HG03159 (cell line): Measurements from ENCODE around the gene ROR2.

Experiments used
- ATAC-seq: cut with Tn5 transposase; IDR thresholded peaks from one replicate; pipeline ENCODE4 v1.9.1; 2021; ENCODE audit warnings: mild to moderate bottlenecking, moderate library complexity; ENCODE audit not compliant: unreplicated experiment

Gene ROR2

GRCh38 chr9:91902475-91903125, 47.4 kb downstream of the ROR2 start:
- no peak for ATAC-seq

DNA sequence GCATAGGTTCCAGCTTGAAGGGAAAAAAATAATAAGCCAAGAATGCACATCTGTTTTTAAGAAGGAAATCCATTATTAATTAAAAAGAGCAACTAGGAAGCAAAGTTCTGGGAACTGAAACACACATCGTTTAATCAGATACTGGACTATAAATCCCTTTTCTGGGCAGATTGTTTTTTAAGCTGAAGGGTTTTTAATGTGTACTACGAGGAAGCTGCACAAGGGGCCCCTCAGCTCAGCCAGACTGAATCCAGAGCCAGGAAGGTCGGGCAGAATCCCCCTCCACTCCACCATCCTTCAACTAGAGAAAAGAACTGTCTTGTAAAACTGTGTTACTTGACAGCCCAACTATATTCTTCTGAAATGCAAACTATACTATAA, 49.2 kb downstream of the ROR2 start:
- no peak for ATAC-seq

DNA sequence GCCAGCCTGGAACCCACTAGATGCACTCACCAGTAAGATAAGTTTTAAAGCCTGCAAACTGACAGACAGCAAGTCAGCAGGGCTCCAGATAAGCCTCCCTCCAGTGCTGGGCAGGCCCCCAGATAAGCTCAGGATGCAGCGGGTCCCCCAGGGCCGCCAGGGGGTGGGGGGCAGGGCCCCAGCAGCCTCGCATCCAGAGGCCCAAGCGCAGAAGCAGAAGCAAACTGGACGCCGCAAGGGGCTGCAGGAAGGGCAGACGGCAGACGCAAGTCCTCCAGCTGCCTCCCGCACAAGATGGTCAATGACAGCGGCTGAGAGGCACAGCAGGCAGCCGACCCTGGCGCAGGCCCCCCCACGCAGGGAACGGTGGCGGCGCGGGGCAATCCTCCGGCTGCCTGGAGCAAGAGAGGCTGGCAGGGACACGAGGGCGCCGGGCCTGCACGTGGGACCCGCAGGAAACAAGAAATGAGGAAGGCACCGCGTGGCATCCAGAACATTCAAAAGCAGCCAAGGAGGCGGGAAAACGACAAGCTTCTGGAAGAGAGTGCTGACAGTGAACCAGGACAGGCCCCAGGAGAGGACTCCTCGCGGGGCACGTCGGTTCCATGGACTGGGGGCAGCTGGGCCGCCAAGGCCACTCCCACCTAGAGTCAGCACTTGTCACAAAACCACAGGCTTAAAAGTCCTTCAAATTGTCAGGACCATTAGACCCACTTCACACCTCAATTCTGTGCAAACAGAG, 49.8 kb downstream of the ROR2 start:
- no peak for ATAC-seq

DNA sequence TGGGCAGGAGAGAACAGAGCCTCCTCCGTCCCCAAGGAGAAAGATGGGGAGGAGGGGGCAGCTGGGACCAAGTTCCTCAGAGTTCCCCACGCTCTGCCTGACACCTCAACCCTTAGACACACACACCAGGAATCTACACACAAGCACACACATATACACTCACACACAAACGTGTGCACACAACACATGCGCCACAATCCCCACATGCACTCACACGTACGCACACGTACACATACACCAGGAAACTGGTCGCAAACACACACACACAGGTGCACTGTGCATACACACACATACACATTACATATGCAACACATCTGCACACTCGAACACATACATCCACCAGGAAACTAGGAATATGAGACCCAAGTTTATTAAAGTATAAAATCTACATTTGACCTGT, 50.4 kb downstream of the ROR2 start:
- no peak for ATAC-seq

- no peak for ATAC-seq
Observed at GRCh38 chr9:91899219-91899563, 50.8 kb downstream of the ROR2 start.

DNA sequence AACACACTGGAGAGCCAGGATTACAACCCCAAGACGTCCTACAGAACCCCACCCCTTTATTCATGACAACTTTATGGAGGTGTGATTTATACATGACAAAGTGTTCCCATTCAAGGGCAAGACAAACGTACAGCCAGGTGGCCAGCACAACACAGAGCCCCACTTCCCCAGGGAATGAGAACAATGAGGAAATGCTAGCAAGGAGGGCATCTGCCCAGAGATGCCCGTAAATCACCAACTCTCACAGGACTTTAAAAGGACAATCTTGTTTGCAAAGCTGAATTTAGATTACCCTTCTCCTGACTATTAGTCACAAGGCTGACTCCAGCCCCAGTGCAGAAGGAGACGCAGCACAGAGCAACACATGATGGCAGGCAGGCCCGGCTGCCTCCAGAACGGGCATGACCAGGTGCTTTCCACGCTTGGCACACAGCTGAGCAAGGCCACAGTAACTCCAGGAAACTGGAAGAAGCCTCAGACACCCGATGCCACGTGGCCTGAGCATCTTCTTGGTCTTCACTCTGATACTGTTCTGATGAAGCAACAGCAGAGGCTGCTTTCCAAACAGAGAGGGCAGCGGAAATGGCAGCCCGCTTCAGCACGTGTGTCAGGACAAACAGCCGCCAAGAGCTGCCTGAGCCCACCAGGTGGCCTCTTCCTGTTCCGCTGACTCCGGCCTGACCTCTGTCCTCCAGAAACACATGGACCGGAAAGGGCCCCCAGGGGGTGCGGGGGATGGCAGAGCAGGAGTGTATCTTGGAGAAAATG, 51.4 kb downstream of the ROR2 start:
- ATAC-seq, result no peak

DNA sequence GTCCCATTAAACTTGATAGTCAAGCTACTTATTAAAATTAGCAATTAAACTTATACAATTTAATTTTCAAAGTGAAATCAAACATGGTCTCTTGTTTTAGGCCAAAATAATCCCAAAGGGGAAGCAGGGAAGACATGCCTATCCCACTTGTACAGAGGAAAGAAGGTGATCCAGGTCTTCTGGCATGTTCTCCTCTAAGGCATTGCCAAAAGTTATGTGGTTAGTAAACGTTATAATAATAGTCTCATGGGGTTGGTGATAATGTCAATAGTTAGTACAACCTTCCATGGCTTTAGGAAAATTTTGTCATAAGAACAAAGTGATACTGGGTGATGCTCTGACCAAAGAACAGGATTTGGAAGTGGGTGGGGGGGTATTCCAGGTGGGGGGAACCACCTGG, 52.8 kb downstream of the ROR2 start:
- ATAC-seq, result no peak

DNA sequence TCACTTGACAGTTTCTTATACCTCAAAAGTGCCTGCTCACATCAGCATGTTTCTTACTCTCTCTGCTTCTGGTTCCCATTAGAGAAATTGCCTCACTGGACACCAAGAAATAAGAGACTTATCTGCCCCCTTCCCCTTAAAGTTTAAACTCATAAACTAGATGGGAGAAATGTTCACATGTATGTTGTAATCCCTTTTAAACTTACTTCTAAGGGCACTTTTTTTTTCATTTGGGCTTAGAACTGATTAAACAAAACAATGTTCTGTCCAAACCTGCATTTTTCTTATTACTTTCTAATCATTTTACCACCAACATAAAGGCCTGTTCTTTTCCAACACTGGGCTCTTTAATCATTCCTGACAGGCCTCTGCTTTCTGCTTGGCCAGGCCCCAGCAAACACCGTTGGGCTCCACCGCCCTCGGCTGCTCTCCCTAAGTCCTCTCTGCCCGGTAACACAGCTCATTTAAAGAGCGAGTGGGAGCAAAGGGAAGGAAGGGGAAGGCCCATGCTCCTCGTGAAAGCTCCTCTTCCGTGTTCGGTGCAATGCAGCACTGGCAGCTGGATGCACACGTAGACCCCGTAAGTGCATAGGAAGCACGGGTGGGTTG, 53.4 kb downstream of the ROR2 start:
- no peak for ATAC-seq

DNA sequence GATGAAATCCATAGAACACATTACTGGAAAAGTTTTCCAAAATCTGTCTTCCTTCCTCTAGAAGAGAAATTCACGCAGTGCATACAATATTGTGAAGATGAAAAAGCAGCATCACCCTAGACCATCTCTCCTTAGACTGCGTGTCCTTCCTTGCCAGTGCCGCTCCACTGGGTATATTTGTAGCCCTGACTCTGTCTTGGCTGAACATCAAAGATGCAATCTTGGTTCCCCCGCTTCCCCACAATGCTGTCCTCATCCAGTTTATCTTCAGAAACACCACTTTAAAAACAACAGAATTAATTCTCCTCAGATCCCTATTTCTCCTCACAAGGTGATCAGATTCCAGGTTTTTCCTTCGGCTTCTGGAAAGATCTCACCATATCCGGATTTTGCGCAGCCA, 53.9 kb downstream of the ROR2 start:
- no peak for ATAC-seq

DNA sequence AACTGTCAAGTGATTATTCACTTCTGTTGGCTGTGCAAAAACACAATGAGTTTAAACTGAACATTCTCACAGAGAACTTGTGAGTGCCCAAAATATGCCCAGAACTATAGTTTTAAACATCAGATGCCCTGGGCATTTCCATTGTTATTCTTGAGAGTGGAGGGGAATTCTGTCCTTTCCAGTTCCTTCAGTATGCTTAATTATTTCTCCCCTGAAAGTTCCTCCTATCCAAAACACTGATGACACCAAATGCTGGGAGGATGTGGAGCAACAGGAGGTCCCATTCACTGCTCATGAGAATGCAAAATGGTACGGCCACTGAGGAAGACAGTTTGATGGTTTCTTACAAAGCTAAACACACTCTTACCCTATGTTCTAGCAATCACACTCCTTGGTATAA, 55.5 kb downstream of the ROR2 start:
- no peak for ATAC-seq

- no peak for ATAC-seq
Observed at GRCh38 chr9:91894023-91894422, 56.0 kb downstream of the ROR2 start.

DNA sequence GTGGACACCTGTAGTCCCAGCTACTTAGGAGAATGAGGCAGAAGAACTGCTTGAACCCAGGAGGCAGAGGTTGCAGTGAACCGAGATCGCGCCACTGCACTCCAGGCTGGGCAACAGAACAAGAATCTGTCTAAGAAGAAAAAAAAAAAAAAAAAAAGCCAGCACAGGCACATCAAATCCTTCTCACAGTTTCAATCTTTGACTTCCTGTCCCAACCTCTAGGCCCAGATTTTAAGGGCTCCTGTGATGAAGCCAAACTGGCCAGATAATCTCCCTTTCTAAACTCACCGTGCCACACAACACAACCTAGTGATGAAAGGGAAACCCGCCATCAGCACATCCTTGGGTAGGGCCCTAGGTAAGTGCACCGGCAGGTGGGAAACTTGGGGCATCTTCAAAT, 58.1 kb downstream of the ROR2 start:
- no peak for ATAC-seq

DNA sequence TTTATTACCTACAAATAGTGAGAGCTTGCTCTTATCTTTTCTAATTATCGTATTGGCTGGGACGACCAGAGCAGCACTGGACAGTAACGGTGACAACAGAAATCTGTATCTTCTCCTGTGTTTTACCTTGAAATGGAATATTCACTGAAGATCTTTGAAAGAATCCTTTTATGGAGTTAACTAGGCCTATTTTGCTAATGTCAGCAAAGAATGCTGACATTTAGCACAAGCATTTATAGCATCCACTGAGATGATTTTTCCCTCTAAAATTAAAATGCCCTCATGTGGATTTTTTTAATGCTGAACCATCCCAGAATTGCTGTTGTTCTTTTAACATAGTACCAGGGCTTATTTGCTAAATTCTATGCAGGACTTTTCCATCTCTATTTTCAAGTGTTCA, 59.4 kb downstream of the ROR2 start:
- ATAC-seq, result no peak

DNA sequence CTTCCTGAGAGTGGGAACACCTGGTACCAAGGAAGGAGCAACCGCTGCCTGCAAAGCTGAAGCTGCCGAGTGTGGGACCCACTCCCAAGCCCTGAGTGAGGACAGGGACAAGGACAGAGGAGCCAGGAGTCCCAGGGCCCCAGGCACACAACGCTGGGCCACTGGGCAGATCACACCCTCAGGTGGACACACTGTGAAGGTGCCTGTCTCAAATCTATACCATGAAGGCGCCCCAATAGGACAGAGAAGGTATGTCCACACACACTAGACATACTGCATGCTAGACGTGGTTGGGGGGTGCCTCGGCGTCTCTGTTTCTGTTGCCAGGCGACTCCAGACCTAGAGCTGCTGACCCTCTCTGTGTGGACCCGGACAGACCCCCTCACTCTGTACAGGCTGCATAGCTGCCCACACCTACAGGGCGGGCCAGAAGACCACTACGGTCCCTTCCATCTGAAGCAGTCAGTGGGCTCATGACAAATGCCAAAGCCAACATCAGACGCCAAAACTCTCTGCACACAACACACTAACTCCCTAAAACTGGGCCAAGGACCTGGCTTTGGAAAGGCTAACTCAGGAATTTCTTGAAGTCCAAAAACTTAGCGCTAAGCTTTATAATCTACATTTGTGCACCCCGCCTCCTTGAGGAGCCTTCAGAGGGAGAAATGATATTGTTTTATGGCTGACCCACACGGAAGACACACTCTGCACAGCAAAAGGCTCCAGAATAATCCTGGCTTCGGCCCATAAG, 60.7 kb downstream of the ROR2 start:
- no peak for ATAC-seq

DNA sequence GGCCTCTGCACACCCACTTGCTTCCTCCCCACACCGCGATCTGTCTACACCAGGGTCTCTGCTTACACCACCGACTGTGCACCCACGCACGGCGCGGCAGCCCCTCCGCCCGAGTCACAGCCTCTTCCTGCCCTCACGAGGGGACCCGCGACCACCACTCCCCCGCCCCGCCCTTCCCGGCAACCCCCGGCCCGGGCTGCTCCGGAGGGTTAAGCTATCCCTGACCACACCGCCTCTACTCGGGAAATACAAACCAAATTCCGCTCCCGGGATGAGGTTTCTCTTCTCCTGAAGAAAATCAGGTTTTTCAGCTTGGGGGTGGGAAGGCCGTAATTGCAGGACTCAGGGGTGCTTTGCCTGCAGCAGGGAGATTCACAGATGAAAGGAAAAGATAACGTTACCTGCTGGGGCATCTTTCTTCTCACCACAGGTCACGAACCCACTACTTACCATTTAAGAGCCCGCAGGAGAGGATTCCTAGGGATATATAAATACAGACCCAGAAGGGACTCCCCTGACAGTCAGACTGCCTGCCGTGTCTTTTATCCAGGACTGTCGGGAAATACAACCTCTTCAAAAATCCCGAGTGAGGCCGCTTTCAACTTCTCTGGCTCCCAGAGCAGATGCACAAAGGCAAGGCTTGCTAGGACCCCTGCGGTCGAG, 63.5 kb downstream of the ROR2 start:
- ATAC-seq, result no peak

DNA sequence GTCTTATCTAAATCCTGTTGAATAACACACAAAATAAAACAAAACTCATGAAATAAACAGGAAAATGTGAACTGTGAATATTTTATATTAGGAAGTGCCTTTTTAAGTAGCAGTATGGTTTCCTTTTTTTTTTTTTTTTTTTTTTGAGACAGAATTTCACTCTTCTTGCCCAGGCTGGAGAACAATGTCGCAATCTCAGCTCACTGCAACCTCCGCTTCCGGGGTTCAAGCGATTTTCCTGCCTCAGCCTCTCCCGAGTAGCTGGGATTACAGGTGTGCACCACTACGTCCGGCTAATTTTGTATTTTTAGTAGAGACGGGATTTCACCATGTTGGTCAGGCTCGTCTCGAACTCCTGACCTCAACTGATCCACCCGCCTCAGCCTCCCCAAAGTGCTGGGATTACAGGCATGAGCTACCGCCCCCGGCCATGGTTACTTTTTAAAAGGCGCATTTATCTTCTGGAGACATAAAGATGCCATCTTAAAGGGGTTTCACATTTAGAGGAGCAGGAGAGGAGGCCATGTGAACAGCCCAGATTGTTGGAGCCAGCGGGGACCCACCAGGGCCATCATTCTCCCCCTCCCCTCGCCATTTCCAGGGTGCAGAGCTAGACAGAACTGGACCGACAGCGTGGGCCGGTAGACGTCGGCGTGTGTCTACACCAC, 64.1 kb downstream of the ROR2 start:
- no peak for ATAC-seq

GRCh38 chr9:91884696-91885687, 65.0 kb downstream of the ROR2 start:
- ATAC-seq, result no peak

DNA sequence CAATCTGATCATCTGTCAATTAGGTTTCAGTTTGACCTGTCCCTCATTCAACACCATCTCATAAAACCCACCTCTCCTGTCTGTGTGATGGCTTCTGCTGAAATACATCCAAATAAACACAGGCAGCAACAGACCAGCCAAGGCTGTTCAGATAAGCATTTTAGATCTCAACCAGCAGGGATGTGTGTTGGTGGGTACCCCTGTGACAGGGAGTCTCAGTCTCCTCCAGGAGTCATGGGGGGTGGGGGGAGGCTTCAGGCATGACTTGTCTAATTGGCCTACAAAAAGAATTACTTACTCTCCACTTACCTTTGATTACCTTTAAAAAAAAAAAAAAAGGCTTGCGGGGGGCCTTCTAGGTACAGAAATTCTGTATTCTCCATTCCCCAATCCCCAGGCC, 65.9 kb downstream of the ROR2 start:
- no peak for ATAC-seq

DNA sequence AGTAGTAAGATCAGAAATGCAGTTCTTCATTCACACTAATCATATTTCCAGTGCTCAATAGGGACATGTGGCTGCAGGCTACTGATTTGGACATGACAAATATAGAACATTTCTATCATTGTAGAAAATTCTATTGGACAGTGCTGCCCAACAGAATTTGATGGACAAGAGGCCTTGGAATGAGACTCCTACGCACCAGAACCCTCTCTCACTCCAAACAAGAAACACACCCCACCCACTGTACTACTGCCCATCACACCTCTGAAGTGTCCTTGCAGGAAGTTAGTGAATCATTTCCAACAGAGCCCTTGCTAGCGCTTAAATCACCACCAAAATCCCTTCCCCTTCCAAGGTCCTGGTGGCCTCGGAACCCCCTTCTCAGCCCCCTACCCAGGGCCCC, 66.5 kb downstream of the ROR2 start:
- no peak for ATAC-seq
